Fibroblast of lung (primary cell): ENCODE data around the gene SIX1. TPM values are rescaled to one million over a fixed set of nuclear protein-coding genes. Genes with fewer than 3 reads are reported as not detected.
A peak's percentile ranks its signal among the peaks of the same experiment; 100 is the strongest.

ENCODE experiments used
- DNase-seq, 2 donors: peaks; one replicate each; pipeline versions ENCODE4 v3.0.0 to v3.0.0-alpha.2; 2010; ENCODE audit warnings: low read depth in 2 of 2
- H2AFZ ChIP-seq: 2 replicates; pipeline ENCODE4 v1.5.1; 2012; ENCODE audit warnings: low read length, control low read depth, inconsistent platforms
- H3K27ac ChIP-seq: 2 replicates; pipeline ENCODE4 v1.5.1; 2011; ENCODE audit warnings: low read length, control low read depth; ENCODE audit not compliant: insufficient read depth
- H3K27me3 ChIP-seq: 2 replicates; pipeline ENCODE4 v1.5.1; 2011; ENCODE audit warnings: mild to moderate bottlenecking, low read length; ENCODE audit not compliant: control insufficient read depth, insufficient read depth
- H3K36me3 ChIP-seq: 2 replicates; pipeline ENCODE4 v1.5.1; 2011; ENCODE audit warnings: low read length; ENCODE audit not compliant: control insufficient read depth, insufficient read depth
- H3K4me1 ChIP-seq: 2 replicates; pipeline ENCODE4 v1.5.1; 2011; ENCODE audit warnings: low read length; ENCODE audit not compliant: control insufficient read depth, insufficient read depth; ENCODE audit errors: extremely low read depth
- H3K4me2 ChIP-seq: 2 replicates; pipeline ENCODE4 v1.5.1; 2011; ENCODE audit warnings: low read length, control low read depth; ENCODE audit not compliant: insufficient read depth; ENCODE audit errors: extremely low read depth
- H3K4me3 ChIP-seq, 4 experiments: fragments of 200-600 bp in 1 of 4; sonication (generic) in 1 of 4; replicated peaks in 1 of 4; 2 replicates each; pipeline ENCODE4 v1.5.1; 2011 to 2016; ENCODE audit warnings: low read length in 4 of 4, low read depth in 3 of 4, mild to moderate bottlenecking in 3 of 4, control low read depth in 2 of 4, inconsistent platforms in 1 of 4, mixed read lengths in 1 of 4; ENCODE audit not compliant: insufficient read depth in 1 of 4; ENCODE audit errors: control extremely low read depth in 1 of 4
- H3K79me2 ChIP-seq: 2 replicates; pipeline ENCODE4 v1.5.1; 2012; ENCODE audit warnings: mild to moderate bottlenecking, low read length, inconsistent platforms; ENCODE audit not compliant: control insufficient read depth, insufficient read depth
- H3K9ac ChIP-seq: 2 replicates; pipeline ENCODE4 v1.5.1; 2011; ENCODE audit warnings: mild to moderate bottlenecking, low read length, control low read depth; ENCODE audit not compliant: insufficient read depth
- H3K9me3 ChIP-seq: 2 replicates; pipeline ENCODE4 v1.5.1; 2012; ENCODE audit warnings: low read depth, low read length; ENCODE audit not compliant: control insufficient read depth, insufficient read depth
- H4K20me1 ChIP-seq: 2 replicates; pipeline ENCODE4 v1.5.1; 2011; ENCODE audit warnings: low read length; ENCODE audit not compliant: control insufficient read depth, insufficient read depth; ENCODE audit errors: extremely low read depth
- CTCF ChIP-seq, 2 donors: IDR thresholded peaks in 1 of 2; conservative IDR thresholded peaks in 1 of 2; 1 replicate in 1 of 2; 2 replicates in 1 of 2; pipeline ENCODE4 v1.5.1; 2011 to 2012; ENCODE audit warnings: low read length in 2 of 2, control low read depth in 1 of 2, inconsistent platforms in 1 of 2, low read depth in 1 of 2, mild to moderate bottlenecking in 1 of 2
- EZH2 ChIP-seq: IDR thresholded peaks from 2 replicates; pipeline ENCODE4 v1.5.1; 2012; ENCODE audit warnings: low read length, control low read depth, mild to moderate bottlenecking; ENCODE audit errors: missing control alignments
- polyA plus RNA-seq, 2 donors: library from polyadenylated mRNA; depleted of rRNA in 1 of 2; stranded (reverse) in 1 of 2; unstranded in 1 of 2; fragments of >200 nt; gene quantifications; 2 replicates each; pipeline ENCODE4 v1.2.1, GENCODE V29; 2011 to 2012; ENCODE audit warnings: missing spikeins in 1 of 2
- total RNA-seq: library from RNA; depleted of rRNA; stranded (reverse); fragments of >200 nt; gene quantifications from 2 replicates; pipeline ENCODE4 v1.2.1, GENCODE V29; 2014

The SIX1 gene
- total and polyA plus RNA-seq, 2 donors (not counting 1 experiment from before 2014, with no cell fraction given), result 6.9 to 8.3 TPM

DNA sequence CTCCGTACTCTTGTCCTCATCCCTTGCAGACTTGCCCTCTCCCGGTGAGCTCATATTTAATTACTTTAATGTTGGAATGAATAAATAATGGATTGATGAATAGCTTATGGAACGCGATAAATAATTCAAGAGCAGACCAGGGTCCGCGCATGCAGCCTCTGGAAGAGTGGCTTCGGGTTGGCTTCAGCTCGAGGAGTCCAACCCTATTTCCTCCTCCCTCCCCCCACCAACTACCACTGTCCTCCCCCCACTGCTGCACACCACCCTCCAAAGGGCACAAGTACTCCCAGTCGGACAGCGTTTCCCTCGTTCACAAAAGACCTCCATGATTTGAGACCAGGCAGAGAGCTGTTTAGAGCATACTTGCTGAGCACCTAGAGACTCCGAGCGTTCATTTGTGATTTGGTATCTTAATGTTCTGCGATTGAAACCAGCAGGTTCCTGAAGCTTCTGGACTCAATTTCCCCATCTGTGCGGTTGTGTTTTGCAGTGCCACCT is 647 bp upstream of the SIX1 start:
- Histone ChIP-seq H3K9me3 (no peaks in the 10 kb centered on the region), H4K20me1 (no peaks in the 10 kb centered on the region), H2AFZ (peak overlapping the region; percentile 70), H3K4me3 (peak overlapping the region; percentile 48 to 89 (median 66)), H3K4me2 (peak overlapping the region; percentile 92), H3K27ac (no peak overlapping the region), H3K79me2 (peaks cover 25% of the 10 kb centered on the region), H3K27me3 (peaks cover 62% of the 10 kb centered on the region), H3K36me3 (no peaks in the 10 kb centered on the region), H3K4me1 (peaks cover 5% of the 10 kb centered on the region), H3K9ac (no peak overlapping the region)
- DNase-seq, result peak in 1 of 2 donors; percentile 43
- peak; percentile 66 for TF ChIP-seq EZH2
- no peak for TF ChIP-seq CTCF (conservative IDR thresholded peaks at IDR 0.05 in 1 of 2, IDR thresholded peaks at IDR 0.05 in 1 of 2; ENCODE audit: low read depth in 1 of 2, low read length in 2 of 2)

DNA sequence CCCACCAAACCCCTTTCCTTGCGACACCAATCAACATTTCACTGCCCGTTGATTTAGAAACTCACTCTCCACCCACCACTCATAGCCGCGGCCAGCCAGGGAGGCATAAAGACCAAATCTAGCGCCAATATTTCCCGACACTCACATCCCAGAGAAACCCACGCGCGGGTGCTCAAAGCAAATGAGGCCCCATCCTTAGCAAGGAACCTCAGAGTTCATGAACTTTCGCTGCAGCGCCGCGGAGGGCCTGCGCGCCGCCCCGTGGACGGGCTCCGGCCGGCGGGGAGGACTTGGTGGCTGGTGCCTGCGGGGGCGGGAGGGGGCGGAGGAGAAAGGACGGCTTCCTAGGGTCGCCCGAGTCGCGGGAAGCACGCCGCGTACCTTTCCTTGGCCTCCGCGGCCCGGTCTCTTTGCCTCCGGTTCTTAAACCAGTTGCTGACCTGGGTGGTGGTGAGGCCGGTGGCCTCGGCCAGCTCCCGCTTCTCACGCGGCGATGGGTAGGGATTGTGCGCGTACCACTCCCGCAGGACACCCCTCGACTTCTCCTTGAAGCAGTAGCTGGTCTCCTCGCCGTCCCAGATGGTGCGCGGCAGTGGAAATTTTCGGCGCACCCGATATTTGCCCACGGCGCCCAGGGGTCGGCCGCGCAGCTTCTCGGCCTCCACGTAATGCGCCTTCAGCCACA is 886 bp downstream of the SIX1 start:
- Histone ChIP-seq H3K4me2 (peak overlapping the region; percentile 92), H3K36me3 (no peaks in the 10 kb centered on the region), H4K20me1 (no peaks in the 10 kb centered on the region), H3K9ac (peak overlapping the region; percentile 63), H3K4me3 (peak overlapping the region; percentile 61 to 89 (median 69)), H3K9me3 (no peaks in the 10 kb centered on the region), H3K27me3 (peaks cover 56% of the 10 kb centered on the region), H3K4me1 (peaks cover 5% of the 10 kb centered on the region), H2AFZ (peak overlapping the region; percentile 44), H3K27ac (peak overlapping the region; percentile 55), H3K79me2 (peaks cover 25% of the 10 kb centered on the region)
- DNase-seq, result no peak
- TF ChIP-seq CTCF (conservative IDR thresholded peaks at IDR 0.05 in 1 of 2, IDR thresholded peaks at IDR 0.05 in 1 of 2; ENCODE audit: low read depth in 1 of 2, low read length in 2 of 2) (peak in 1 of 2 donors; percentile 2), EZH2 (no peak)

DNA sequence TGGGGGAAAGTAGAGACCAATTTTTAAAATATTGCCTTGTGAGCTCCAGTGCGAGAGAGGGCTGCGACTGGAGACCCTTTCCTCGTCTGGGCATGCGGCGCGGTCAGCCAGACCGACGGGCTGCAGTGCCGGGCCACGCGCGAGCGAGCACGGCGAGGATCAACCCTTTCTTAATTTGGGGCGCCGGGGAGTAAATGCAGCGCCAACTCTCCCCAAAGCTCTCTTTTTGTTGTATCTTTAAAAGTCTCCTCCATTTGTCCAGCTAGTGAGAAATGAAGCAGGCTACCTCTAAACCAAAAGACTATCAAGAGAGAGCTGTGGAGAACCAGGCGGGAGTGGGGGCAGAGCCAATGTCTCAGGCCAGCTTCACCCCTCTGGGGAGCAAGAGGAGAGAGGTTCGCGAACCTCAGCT is 1.4 kb downstream of the SIX1 start:
- TF ChIP-seq CTCF (conservative IDR thresholded peaks at IDR 0.05 in 1 of 2, IDR thresholded peaks at IDR 0.05 in 1 of 2; ENCODE audit: low read depth in 1 of 2, low read length in 2 of 2) (no peak), EZH2 (no peak)
- H3K36me3 ChIP-seq, result no peaks in the 10 kb centered on the region
- H3K9ac ChIP-seq, result peak overlapping the region; percentile 47
- H3K9me3 ChIP-seq, result no peaks in the 10 kb centered on the region
- peak overlapping the region; percentile 92 for H3K4me2 ChIP-seq
- H4K20me1 ChIP-seq, result no peaks in the 10 kb centered on the region
- peaks cover 5% of the 10 kb centered on the region for H3K4me1 ChIP-seq
- peaks cover 55% of the 10 kb centered on the region for H3K27me3 ChIP-seq
- peak overlapping the region; percentile 55 for H3K27ac ChIP-seq
- no peak for DNase-seq
- H2AFZ ChIP-seq, result no peak overlapping the region
- H3K4me3 ChIP-seq, result peak overlapping the region; percentile 61 to 89 (median 69)
- H3K79me2 ChIP-seq, result peaks cover 25% of the 10 kb centered on the region
